ENCODE measurements around the gene SCN7A. TPM values are rescaled to one million over a fixed set of nuclear protein-coding genes. Genes with fewer than 3 reads are reported as not detected.
"Not testable (repeated sequence)": the region's sequence is repeated elsewhere in the genome, so short reads cannot be mapped to it uniquely, and the experiment has no call there.

SCN7A gene
- polyA plus RNA-seq, 2 of the 4 experiments (the other 2 are of a cell fraction) = not detected

- H3K4me2 ChIP-seq = no peak overlapping the region
- no peak for TF ChIP-seq PHF8 (IDR thresholded peaks at IDR 0.05; ENCODE audit: borderline replicate concordance, low read depth)
- no peak for TF ChIP-seq ZSCAN20 (CRISPR knock-in tag; IDR thresholded peaks at IDR 0.05)
- TF ChIP-seq RCOR1 (IDR thresholded peaks at IDR 0.05; ENCODE audit: low read depth, low read length) = no peak
- no peak for TF ChIP-seq HES2 (IDR thresholded peaks at IDR 0.05)
- no peak for TF ChIP-seq FOSL2 (IDR thresholded peaks at IDR 0.05)
- no peak for TF ChIP-seq FOSL2 (CRISPR knock-in tag; IDR thresholded peaks at IDR 0.05)
- no peak for TF ChIP-seq RNF2 (IDR thresholded peaks at IDR 0.05; ENCODE audit: borderline replicate concordance, low read depth)
- TF ChIP-seq, protein P1, sequence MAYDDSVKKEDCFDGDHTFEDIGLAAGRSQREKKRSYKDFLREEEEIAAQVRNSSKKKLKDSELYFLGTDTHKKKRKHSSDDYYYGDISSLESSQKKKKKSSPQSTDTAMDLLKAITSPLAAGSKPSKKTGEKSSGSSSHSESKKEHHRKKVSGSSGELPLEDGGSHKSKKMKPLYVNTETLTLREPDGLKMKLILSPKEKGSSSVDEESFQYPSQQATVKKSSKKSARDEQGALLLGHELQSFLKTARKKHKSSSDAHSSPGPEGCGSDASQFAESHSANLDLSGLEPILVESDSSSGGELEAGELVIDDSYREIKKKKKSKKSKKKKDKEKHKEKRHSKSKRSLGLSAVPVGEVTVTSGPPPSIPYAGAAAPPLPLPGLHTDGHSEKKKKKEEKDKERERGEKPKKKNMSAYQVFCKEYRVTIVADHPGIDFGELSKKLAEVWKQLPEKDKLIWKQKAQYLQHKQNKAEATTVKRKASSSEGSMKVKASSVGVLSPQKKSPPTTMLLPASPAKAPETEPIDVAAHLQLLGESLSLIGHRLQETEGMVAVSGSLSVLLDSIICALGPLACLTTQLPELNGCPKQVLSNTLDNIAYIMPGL (CRISPR knock-in tag; IDR thresholded peaks at IDR 0.05; ENCODE audit: borderline replicate concordance) = no peak
- no peak for TF ChIP-seq EHF (CRISPR knock-in tag; IDR thresholded peaks at IDR 0.05)
- TF ChIP-seq, protein P2, sequence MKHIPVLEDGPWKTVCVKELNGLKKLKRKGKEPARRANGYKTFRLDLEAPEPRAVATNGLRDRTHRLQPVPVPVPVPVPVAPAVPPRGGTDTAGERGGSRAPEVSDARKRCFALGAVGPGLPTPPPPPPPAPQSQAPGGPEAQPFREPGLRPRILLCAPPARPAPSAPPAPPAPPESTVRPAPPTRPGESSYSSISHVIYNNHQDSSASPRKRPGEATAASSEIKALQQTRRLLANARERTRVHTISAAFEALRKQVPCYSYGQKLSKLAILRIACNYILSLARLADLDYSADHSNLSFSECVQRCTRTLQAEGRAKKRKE (CRISPR knock-in tag; IDR thresholded peaks at IDR 0.05; ENCODE audit: low read depth) = no peak
- no peak overlapping the region for H3K4me3 ChIP-seq
- no peaks in the 10 kb centered on the region for H3K9me3 ChIP-seq
- DNase-seq (ENCODE audit: low read depth in 1 of 2, low spot score in 1 of 2) (no peak), ATAC-seq (no peak), FAIRE-seq (no peak)
- H3K4me1 ChIP-seq = no peaks in the 10 kb centered on the region
- no peak overlapping the region for H3K27ac ChIP-seq
- WGBS (ENCODE audit: missing lambda C conversion rate) = 19% methylated on average over 1 of the region's 1 CpG
- ChIA-PET POLR2A (no interaction called here), CTCF (no interaction called here)
These were observed 29.9 kb downstream of the SCN7A start for GRCh38 chr2:166464187-166464586.

GRCh38 chr2:166463640-166464039, 30.4 kb downstream of the SCN7A start:
- H3K4me2 ChIP-seq = no peak overlapping the region
- WGBS (ENCODE audit: missing lambda C conversion rate) = 75% methylated on average over 5 of the region's 5 CpGs
- TF ChIP-seq POLR2AphosphoS2 (conservative IDR thresholded peaks at IDR 0.05; ENCODE audit: low read length) (no peak), ZNF302 (CRISPR knock-in tag; IDR thresholded peaks at IDR 0.05) (no peak), MAZ (IDR thresholded peaks at IDR 0.05; ENCODE audit: borderline replicate concordance, low read depth, low read length) (no peak), EP300 (IDR thresholded peaks at IDR 0.05) (no peak)
- TF ChIP-seq, protein P1 (CRISPR knock-in tag; IDR thresholded peaks at IDR 0.05; ENCODE audit: borderline replicate concordance) = no peak
- DNase-seq (ENCODE audit: low read depth in 1 of 2, low spot score in 1 of 2) = no peak
- no peak overlapping the region for H3K4me3 ChIP-seq
- CTCF ChIA-PET = interaction anchor here (1.2 kb wide), 1 partner anchor 17 kb away, joined by 3 read pairs; no protein-coding TSS in a partner anchor
- no peak for ATAC-seq
- no peaks in the 10 kb centered on the region for H3K4me1 ChIP-seq
- H3K9me3 ChIP-seq = no peaks in the 10 kb centered on the region
- FAIRE-seq = no peak
- POLR2A ChIA-PET = no interaction called here
- H3K27ac ChIP-seq = no peak overlapping the region

DNA sequence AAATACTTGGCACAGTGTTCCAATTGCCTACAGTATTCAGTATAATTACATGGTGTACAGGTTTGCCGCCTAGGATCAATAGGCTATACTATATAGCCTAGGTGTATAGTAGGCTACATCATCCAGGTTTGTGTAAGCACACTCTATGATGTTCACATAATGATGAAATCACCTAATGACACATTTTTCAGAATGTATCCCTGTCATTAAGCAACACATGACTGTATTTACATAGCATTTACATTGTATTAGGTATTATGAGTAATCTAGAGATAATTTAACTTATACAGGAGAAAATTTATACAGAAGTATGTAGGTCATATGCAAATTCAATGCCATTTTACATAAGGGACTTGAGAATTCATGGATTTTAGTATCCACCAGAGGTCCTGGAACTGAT, 35.4 kb downstream of the SCN7A start:
- ATAC-seq (no peak), FAIRE-seq (no peak), DNase-seq (ENCODE audit: low read depth in 1 of 2, low spot score in 1 of 2) (no peak)
- 0% methylated on average over 1 of the region's 1 CpG for WGBS (ENCODE audit: missing lambda C conversion rate)
- POLR2A ChIA-PET = no interaction called here
- CTCF ChIA-PET = interaction anchor here (0.6 kb wide), 1 partner anchor 371 kb away, joined by 3 read pairs; no protein-coding TSS in a partner anchor
- Histone ChIP-seq H3K9me3 (no peaks in the 10 kb centered on the region), H3K4me3 (no peak overlapping the region), H3K27ac (no peak overlapping the region), H3K4me1 (no peaks in the 10 kb centered on the region), H3K4me2 (no peak overlapping the region)
- no peak for TF ChIP-seq FOXS1 (CRISPR knock-in tag; IDR thresholded peaks at IDR 0.05)

- FAIRE-seq; H3K4me2 ChIP-seq; DNase-seq (ENCODE audit: low read depth in 1 of 2, low spot score in 1 of 2); H3K4me3 ChIP-seq; POLR2A ChIA-PET; ATAC-seq; H3K9me3 ChIP-seq; H3K4me1 ChIP-seq; CTCF ChIA-PET; H3K27ac ChIP-seq: not testable (repeated sequence)
- 17% methylated on average over 4 of the region's 4 CpGs for WGBS (ENCODE audit: missing lambda C conversion rate)
These were observed 38.2 kb downstream of the SCN7A start for GRCh38 chr2:166455823-166456222.

Data from A549 (cell line).